H54 (cell line): ENCODE measurements around the gene CAD.
A peak's percentile ranks its signal among the peaks of the same experiment; 100 is the strongest.
"Not testable (repeated sequence)": the region's sequence is repeated elsewhere in the genome, so short reads cannot be mapped to it uniquely, and the experiment has no call there.

Source experiments
- DNase-seq: peaks from one replicate; pipeline ENCODE4 v3.0.0; 2011; ENCODE audit warnings: low spot score, mixed read lengths; ENCODE audit not compliant: insufficient read length
- FAIRE-seq: peaks from 3 replicates; lab custom pipeline; 2011; peaks lifted over from hg19 to GRCh38; lab: Jason Lieb, UNC
- POLR2A ChIP-seq: IDR thresholded peaks from 2 replicates; pipeline ENCODE4 v1.6.1; 2011; ENCODE audit warnings: low read depth, mild to moderate bottlenecking, low read length

The CAD gene

GRCh38 chr2:27262379-27263286, 45.5 kb downstream of the CAD start, which contains the start of gene SLC30A3:
Gene SLC30A3 (minus strand): TSS chr2:27263047. CDS start chr2:27262906, 141 bp downstream.
- 0 out of 2 replicates have a peak, but pooled peaks have one; percentile 35 for TF ChIP-seq POLR2A
- FAIRE-seq = no peak
- peak; percentile 97 for DNase-seq

GRCh38 chr2:27263287-27264252, 46.4 kb downstream of the CAD start:
- no peak for TF ChIP-seq POLR2A
- DNase-seq (no peak), FAIRE-seq (no peak)

- no peak for FAIRE-seq
- TF ChIP-seq POLR2A = no peak
Measured at GRCh38 chr2:27264253-27264752, 47.1 kb downstream of the CAD start.

GRCh38 chr2:27264753-27265535, 47.8 kb downstream of the CAD start:
- FAIRE-seq = no peak
- no peak for DNase-seq
- no peak for TF ChIP-seq POLR2A

More at GRCh38 chr2:27264253-27264752, 47.1 kb downstream of the CAD start:
- DNase-seq = no peak

- DNase-seq = no peak
- TF ChIP-seq POLR2A = no peak
- FAIRE-seq = no peak
Measured at GRCh38 chr2:27265536-27265870, 48.3 kb downstream of the CAD start.

- DNase-seq, FAIRE-seq: not testable (repeated sequence)
Measured at GRCh38 chr2:27268296-27268695, 51.1 kb downstream of the CAD start.

- DNase-seq (no peak), FAIRE-seq (no peak)
- TF ChIP-seq POLR2A = no peak
Measured at GRCh38 chr2:27270131-27270530, 53.0 kb downstream of the CAD start.

GRCh38 chr2:27270670-27271069, 53.5 kb downstream of the CAD start:
- no peak for DNase-seq
- FAIRE-seq = no peak
- TF ChIP-seq POLR2A = no peak

- FAIRE-seq = no peak
- TF ChIP-seq POLR2A = no peak
- no peak for DNase-seq
Measured at GRCh38 chr2:27271631-27272340, 54.6 kb downstream of the CAD start.

- FAIRE-seq, DNase-seq: not testable (repeated sequence)
Measured at GRCh38 chr2:27272537-27273522, 55.7 kb downstream of the CAD start.
